Effector CD8-positive, alpha-beta T cell (primary cell): ENCODE results near the gene FBXO48.

ENCODE experiments used
- DNase-seq: peaks from one replicate; lab custom pipeline; 2025; lab: John Stamatoyannopoulos, UW

Gene FBXO48

DNA sequence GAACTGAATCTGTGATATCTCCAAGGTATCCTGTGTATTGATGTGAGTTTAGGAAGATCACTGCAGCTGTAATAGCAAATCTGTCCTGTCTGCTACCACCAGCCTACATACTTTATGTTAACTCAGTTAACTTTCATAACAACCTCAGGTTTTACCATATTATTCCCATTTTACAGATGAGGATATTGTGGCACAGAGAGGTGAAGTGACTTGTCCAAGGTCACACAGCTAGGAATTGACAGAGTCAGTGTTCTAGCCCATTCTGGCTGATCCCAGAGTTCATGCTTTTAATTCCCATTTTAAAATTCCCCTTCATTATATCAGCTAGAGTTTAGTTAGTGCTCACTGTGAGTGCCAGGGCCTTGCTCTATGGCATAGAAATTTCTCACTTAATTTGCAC is 52.6 kb downstream of the FBXO48 start:
- no peak for DNase-seq

DNA sequence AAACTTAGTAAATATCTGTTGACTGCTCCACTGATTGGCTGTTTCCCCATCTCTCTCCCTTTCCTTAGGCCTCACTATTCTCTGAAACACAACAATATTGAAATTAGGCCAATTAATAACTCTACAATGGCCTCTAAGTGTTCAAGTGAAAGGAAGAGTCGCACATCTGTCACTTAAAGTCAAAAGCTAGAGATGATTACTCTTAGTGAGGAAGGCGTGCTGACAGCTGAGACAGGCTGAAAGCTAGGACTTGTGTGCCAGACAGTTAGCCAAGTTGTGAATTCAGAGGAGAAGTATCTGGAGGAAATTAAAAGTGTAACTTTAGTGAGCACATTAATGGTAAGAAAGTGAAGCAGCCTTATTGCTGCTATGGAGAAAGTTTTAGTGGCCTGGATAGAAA is 53.6 kb downstream of the FBXO48 start:
- DNase-seq: no peak

DNA sequence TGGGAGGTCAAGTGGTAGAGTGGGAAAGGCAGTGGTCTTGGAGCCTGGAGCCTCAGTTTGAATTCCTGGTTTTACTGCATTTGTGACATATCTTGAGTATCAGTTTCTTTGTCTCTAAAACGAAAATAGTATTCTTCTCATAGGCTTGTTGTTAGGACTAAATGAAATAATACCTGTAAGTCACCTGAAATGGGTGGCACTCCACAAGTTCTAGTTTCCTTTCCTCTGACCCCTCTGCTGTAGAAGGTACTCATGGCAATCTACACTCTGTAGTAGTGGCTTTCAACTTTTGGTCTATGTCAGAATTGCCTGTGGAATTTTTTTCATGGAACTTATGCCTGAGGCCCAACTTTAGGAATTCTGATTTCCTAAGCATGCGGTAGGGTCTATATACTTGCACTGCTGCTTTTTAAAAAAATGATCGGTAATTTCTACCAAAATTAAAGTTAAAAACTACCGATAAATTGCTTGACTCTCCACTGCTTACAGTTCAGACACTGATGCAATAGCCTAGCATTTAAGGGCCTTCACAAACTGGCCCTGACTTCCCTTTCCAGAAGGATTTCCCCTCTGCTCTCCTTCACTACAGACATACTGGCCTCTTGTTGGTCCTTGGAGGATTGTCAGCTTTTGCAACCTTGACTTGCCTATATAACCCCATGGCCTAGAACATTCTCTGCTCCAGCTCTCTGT is 54.8 kb downstream of the FBXO48 start:
- DNase-seq: no peak

DNA sequence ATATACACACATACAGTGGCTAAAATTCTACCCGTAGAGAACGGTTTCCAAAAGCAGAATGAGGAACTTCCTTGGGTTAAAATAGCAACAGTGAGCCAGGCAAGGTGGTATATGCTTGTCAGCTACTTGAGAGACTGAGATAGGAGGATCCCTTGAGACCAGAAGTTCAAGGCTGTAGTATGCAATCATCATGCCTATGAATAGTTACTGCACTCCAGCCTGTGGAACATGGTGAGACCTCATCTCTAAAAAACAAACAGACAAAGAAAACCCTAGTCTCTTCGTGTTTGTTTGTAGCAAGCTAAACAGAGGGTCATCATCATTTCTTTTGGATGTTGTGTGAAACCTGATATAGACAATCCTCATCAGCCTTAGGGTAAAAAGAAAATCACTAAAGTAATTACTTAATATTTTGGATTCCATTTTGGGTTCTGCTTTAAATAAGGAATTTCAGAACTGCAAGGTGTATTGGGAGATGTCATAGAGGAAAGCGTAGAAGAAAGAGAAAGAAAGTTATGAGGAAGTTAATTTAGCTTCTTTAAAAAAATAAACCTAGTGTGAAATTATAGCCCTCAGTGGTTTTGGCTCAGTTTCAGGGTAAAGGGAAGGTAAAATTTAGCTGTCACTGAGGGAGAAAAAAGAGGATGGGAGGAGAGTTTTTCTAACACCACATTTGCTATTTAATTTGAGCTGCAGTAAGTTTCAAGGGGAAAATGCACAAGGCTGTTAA is 55.5 kb downstream of the FBXO48 start:
- DNase-seq: no peak
